Fibroblast of skin of right quadriceps (primary cell): ENCODE data around the gene TMEM61.
"Not testable (repeated sequence)": the region's sequence is repeated elsewhere in the genome, so short reads cannot be mapped to it uniquely, and the experiment has no call there.

Experiments used
- DNase-seq: peaks from one replicate; pipeline ENCODE4 v3.0.0-alpha.2; 2013

Gene TMEM61

DNA sequence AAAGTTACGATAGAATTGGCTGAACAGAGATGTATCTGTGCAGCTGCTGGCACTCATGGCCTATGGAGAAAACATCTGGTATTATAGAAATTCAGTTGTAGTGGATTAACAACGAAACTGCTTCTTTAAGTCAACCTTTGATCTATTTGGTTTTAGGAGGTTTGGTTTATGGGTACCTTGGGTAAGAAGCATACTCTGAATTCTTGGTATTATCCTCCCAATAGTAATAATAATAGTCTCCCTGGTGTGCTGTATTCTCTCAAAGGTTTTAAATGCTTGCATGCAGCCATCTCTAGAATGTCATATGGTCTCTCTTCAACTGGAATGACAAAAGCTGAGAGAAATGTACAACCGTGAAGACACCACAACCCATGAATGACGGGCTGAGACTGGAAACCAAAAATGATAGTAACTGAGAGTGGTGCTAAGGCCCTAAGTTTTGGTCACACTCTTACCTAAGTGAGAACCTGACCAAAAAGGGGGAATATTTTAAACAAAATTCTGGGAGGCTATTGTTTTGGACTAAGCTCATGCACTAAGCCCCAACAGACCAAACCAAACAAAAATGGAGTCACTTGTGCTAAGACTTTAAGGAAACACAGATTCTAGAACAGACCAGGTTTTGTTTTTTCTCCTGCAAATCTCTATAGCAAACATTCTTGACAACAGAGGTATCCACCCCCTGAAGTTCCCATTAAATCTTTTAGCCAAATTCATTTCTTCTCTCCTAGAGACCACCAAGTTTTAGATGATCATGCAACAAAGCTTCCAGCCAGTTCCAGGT is 17.6 kb upstream of the TMEM61 start:
- no peak for DNase-seq

DNA sequence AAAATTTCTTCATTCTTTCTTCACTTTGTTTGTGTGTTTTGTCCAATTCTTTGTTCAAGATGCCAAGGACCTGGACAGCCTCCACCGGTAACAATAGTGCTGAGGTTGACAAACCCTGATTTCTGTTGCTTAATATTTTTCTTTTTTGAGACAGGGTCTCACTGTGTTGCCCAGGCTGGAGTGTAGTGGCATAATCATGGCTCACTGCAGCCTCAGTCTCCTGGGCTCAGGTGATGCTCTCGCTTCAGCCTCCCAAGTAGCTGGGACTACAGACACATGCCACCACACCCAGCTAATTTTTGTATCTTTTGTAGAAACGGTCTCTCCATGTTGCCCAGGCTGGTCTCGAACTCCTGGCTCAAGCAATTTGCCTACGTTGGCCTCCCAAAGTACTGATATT is 16.6 kb upstream of the TMEM61 start:
- not testable (repeated sequence) for DNase-seq

DNA sequence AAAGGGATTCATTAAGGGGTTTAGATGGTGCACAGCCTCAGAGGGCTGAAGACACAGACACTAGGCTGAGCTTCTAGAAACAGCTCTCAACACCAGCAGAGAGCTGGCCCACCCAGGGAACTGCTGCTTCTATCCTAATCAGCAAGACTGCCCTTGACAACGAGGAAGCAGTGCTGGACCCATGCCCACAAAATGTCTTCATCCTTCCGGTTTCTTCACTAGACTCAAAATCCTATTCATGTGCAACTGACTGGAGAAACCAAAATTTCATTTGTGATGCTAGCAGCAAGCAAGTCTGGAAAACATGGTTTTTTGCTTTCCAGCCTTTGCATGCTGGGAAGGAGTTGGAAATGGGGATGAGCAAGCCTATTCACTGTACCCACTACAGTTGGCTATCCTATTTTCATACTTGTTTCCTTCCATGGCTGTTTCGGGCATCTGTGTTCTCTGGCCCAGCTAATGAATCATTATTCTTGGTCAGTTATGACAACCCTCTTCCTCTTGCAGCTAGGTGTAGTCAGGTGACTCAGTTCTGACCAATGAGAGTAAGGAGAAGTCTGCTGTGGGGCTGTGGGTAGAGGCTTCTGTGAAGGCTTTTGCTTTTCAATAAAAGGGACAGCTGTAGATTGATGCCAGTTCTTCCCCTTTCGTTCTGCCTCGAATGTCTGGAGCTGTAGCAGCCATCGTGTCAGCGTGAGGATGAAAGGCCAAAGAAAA is 14.6 kb upstream of the TMEM61 start:
- peak; percentile 54 for DNase-seq

DNA sequence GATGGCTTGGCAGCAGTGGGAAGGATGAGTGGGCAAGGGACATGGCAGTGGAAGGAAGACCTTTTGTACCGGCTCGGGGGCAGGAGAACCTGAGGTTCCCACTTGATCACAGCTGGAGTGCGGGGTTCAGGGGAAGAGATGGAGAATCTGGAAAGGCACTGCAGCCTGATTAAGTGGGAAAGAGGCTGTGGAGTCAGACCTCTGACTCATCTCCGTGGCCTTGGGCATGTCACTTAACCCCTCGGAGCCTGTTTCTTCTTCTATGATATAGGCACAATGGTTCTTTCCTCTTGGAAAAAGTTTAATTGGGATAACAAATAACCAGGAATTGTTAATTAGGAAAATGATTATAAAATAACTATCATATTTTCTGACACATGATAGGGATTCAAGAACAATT is 13.1 kb upstream of the TMEM61 start:
- DNase-seq = no peak

DNA sequence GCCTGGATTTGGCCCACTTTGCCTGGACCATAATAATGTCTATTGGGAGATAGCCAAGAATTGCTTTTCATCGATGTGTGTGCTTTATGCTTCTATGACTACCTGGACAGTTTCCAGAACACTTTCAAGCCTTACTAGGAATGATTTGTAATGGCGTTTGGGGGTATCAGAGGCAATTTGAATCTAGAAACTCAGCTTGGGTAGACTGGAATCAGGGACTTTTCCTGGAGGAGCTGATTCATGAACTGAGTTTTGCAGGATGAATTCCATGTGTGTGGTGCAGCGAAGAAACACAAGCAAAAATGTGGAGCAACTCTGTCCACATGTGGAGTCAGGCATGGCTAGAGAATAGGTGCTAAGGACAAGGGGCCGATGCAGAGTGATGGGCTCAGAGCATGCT is 11.9 kb upstream of the TMEM61 start:
- DNase-seq = peak; percentile 50

DNA sequence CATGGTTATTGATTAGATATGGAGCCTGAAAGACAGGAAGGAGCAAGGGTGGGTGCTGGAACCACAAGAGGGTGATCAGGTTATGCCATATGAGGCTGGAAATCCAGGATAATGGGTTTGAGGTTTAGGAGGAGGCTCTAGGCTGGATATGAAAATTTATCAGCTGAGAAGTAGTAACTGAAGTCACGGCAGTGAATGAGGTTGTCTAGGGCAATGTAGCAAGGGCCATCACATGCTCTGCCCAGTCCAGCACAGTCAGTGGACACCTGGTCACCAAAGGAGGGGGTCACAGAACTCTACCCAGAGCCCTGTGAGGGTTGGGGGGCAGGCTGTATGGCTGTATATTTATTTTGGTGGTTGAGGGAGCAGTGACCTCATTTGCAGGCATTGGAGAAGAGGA is 10.5 kb upstream of the TMEM61 start:
- no peak for DNase-seq

DNA sequence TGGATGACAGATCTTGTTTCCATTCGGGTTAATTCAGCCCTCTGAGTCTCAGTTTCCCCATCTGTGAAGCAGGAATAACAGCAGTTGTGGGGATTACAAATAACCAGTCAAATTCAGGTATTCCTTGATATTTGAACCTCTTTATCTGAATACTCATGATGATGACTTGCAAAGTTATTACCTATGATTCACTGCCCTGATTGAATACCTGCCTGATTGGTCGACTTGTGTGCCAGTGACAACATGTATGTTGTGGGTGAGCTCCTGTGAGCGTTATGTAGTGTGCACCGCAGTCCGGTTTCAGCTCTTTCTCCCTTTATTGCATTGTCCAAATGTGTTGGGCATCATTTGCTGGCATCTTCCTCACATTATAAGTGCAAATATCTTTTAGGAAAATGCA is 9.5 kb upstream of the TMEM61 start:
- no peak for DNase-seq

DNA sequence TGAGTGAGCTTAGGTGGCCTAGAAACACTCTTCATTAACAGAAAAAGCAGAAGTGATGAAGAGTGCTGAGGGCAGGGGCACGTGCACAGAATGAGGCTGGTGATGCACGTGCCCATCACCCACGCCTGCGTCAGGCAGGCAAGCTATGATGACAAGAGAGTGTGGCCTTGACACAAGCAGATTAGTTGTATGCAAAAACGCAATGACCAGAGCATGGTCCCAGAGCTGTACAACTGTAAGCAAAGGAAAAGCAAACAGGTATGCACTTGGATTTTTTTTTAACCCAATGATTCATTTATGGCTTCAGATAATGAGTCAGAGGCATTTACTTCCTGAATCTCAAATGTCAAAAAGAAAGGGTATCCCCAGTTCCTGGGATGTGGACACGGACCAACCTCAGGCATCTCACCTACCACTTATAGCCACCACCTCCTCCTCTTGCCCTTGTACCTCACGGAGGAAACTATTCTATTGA is 9.1 kb upstream of the TMEM61 start:
- DNase-seq = no peak

DNA sequence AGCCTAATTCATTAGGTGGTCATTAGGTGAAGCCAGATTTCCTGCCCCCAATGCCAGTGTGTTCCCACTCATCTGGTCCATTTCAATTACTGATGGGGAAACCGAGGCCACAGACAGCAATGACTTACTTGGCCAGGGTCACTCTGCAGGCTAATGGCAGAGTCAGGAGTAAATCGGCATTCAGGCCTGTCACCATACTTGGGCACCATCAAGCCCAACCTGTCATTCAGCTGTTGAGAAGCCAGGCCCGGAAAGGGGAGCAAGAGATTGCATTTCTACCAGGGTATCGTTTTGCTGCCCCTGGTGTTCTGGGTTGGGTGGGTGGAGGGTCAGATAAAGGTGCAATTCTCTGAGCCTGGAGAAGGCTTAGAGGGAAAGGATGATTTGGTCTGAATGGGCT is 8.0 kb upstream of the TMEM61 start:
- no peak for DNase-seq

DNA sequence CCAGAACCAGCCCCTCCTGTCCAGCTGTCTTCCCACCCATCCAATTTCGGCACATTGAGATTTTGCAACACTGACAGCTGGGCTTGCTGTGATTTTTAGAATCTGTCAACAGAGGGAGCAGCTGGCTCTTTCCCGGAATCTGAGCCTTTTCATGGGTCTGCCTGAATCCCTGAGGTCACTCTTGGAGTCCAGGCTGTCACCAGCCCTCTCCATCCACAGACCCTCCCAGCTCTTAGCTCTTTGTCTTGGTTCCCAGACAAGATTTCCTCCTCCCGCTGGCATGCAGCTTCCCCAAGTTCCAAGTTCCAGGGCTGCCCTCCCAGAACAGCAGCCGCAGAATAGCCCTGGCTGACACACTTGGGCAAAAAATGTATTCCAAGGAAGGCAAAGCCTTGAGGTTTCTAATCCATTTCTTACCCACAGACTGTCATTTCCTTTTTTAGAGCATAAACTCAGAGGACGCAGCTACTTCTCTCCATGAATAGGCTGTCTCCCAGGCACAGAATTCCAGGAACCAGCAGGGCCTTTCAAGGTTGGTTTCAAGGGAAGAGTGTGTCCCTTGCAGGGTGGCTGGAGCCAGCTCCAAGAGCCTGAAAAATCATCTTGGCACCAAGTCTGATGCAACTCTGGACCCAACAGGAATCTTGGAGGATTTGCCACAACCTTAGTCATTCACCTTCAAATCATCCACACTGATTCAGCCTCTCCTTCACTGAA is 7.1 kb upstream of the TMEM61 start:
- DNase-seq = no peak

DNA sequence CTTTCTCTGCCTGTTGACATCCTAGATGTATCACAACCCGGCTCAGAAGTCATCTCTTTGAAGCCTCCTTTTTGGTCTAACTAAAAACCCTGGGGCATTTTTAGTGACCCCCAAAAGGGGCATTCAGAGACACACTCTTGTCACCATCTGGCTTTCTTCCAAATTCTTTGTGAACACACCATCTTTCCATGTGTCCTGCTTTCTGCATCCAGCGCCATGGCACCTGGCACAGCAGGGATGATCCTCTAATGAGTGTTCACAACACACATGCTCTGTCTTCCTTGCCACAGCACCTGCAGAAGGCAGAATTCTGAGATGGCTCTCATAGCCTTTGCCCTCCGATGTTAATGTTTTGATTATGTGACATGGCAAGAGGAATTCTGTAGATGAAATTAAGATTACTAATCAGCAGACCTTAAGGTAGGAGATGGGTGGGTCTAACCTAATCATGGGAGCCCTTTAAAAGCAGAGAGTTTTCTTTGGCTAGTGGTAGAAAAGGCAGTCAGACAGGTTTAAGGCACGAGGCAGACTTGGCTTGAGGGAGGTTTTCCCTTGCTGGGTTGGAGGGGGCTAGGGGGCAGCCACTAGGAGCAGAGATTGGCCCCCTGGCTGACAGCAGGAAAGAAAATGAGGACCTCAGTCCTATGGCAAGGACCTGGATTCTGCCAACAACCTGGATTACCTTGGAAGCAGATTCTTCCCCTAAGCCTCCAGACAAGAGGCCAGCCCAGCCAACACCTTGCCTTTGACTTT is 4.9 kb upstream of the TMEM61 start:
- DNase-seq = no peak

DNA sequence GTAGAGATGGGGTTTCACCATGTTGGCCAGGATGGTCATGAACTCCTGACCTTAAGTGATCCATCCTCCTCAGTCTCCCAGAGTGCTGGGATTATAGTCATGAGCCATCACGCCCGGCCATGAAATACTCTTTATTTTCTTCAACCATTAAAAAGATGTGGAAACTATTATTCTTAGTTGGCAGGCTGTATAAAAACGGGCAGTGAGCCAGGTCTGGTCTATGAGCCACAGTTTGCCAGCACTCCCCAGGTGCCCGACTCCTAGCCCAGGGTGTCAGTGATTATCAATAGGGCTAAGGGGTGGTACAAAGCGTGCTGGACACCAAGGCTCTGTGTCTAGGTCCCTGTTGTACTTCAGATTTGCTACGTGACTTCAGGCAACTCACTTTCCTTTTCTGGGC is 3.7 kb upstream of the TMEM61 start:
- no peak for DNase-seq

DNA sequence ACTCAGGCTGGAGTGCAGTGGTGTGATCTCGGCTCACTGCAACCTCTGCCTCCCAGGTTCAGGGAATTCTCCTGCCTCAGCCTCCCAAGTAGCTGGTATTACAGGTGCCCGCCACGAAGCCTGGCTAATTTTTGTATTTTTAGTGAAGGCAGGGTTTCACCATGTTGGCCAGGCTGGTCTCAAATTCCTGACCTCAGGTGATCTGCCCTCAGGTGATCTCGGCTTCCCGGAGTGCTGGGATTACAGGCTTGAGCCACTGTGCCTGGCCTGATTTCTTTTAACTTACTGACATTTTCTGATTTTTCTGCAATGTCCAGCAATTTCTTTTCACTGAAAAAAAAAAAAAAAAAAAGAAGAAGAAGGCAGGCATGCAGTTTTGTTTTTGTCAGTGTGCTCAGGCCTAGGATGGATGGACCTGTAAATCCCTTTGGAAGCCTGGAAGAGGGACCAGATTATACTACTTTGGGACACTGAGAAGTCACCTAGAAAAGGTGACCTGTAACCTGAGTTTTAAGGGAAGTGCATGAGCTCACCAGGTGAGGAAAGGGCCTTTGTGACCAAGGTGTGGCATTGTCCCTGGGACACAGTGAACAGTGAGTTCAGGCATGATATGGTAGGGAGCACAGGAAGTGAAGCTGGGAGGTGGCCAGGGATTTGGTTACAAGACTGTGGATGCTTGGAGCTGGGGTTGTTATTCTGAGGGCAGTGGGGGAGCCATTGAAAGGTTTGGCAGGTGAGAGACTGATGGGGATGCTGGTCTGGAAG is 2.7 kb upstream of the TMEM61 start:
- no peak for DNase-seq

DNA sequence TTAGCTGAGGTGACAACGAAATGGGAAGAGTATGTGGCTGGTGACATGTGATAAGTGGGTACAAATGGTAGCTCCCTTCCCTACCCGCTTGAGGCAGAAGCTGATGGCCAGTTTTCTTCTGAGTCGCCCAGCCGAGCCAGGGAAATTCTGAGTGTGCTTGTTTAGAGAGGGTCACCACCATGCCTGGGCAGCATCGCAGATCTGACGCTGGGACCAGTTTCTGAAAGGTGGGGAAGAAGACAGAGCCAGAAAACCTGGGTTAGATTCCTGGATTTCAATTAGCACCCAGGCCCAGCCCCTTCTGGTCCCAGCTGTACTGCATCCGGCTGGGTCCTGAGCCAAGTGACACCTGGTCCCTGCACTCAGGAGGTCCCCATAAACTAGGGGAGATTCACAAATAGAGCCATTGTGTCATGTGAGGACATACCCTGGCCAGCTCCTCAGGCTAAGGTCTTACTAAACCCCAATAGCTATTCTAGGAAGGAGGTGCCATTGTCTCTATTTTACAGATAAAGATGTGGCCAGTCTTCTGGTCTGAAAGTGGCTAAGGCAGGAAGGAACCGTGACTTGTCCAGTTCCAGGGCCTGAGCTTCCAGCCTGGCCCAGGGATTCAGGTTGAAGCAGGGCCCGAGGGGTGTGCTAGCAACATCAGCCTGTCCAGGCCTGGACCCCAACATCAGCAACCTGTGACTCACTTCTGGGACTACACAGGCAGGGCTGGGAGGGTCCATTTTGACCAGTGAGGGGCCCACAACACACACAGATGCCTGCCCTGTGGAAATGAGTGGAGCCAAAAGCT is 1.7 kb upstream of the TMEM61 start:
- DNase-seq = no peak

DNA sequence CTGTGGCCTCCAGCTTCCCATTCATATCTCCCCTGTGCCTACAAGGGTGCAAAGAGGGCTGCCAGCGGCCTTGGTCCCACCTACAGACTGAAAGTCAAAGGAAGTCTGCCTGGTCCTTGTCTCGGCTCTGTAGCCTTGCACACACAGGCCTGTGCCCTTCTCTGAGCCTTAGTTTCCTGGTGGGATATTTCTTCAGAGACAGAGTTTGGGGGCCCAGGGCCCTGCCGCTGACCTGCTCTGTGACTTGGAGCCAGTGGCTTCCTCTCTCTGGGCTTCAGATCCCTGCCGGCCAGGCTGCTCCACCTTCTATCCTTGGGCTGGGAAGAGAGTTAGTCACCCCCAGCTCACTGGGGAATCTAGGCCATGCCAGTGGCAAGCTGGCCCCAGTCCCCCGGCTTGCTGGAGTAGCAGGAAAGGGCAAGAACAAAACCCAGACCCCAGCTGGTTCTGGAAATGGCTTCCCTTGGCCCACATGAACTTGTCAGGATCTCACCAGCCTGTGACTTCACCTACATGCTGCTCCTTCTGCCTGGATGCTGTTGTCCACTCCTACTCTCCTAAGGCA is 1.0 kb upstream of the TMEM61 start:
- DNase-seq = no peak

DNA sequence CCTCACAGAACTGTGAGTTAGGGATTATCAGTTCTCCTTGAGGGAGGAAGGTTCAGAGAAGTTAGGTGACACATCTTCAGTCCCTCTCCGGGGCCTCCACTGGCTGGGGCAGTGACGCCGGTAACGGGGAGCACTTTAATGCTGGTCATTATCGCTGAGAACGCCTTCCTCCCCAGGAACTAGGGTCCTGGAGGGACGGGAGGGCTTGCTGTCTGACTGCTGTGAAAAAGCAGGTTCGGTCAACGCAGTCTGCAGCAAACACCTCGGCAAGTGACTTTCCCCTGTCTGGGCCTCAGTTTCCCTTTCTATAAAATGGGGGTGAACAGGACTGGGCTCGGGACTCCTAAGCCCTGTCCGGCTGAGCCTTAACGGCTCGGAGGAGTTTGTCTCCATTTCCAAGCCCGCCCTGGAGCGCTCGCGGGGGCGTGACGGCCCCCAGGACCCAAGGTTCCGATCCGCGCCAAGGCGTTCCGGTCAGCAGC is 341 bp upstream of the TMEM61 start:
- DNase-seq = no peak

DNA sequence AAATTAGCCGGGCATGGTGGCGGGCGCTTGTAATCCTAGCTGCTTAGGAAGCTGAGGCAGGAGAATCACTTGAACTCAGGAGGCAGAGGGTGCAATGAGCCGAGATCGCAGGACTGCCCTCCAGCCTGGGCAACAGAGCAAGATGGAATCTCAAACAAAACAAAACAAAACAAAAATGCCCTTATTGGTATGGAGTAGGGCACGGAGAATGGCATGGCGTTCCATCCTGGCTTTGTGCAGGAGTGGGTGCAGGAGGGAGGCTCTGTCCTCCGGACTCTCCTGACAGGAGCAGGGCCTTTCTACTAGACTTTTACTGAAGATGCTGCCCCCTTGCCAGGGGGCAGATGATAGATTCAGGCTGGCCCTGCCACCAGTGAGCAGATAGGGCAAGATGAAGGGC is 1.0 kb downstream of the TMEM61 start:
- DNase-seq = no peak

DNA sequence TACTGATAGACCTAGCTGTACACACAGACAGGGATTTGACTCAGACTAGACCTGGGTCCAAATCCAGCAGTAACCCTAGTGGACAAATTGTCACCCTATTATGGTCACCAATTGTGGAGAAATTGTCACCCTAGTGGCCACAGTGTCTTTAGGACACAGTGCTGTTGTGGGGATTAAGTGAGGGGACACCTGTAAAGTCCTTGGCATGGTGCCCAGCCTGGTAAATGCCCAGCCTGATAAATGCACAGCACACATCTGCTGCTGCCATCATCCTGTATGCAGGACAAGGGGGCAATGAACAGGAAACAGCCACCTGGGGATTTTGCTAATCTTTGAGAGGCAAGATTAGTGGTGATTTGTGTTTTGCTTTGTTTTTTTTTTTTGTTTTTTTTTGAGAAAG is 2.3 kb downstream of the TMEM61 start:
- no peak for DNase-seq

DNA sequence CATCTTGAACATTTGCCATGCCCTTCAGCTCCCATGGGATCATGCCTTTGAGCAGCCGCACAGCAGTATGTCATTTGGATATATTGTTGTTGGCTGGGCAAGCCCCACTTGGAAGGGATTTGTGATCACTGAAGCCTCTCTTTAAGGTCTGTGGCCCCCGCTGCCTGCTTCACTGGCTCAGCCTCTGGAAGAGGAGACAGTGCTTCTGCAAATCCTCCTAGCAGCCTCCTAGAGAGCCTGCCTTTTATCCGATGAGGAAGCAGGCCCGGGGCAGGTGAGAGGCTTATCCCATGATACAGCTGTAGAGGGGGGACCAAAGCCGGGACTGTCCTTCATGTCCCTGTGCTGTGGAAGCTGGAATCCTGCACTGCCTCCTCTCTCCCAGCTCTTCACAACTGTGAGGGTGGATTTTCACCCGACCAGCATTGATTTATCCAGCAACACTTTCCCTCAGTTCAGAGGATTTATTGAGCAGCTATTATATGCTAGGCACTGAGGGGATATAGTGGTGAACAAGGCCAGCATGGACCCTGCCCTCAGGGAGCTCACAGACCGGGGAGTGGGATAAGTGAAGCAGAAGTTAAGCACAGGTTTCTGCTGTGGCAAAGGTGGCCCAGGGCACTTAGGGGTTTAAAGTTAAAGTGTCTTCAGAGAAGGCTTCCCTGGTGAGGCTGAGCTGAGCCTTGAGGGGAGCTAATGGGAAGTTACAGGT is 3.9 kb downstream of the TMEM61 start:
- no peak for DNase-seq

DNA sequence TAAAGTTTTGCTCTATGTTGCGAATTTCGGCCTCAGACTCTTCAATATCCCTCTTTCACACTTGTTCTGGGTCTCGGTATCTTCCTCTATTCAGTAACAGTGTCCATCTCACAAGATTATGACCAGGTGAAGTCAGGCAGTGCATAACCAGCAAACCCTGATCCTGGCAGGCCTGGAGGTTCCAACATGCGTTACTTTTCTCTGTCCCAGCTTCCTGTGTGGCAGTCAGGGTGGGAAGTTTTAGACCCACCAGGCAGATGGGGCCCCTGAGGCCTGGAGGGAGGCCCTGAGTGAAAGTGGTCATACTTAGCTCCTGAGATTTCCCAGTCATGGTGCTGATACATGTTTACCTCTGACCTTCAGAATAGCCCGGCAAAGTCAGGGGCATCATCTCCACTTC is 5.1 kb downstream of the TMEM61 start:
- no peak for DNase-seq
